HG02884 (cell line): ENCODE data around the gene ALOX5.
A peak's percentile ranks its signal among the peaks of the same experiment; 100 is the strongest.

Experiments used
- ATAC-seq: cut with Tn5 transposase; IDR thresholded peaks from one replicate; pipeline ENCODE4 v1.9.1; 2021; ENCODE audit warnings: mild to moderate bottlenecking, moderate library complexity; ENCODE audit not compliant: unreplicated experiment

ALOX5 gene

DNA sequence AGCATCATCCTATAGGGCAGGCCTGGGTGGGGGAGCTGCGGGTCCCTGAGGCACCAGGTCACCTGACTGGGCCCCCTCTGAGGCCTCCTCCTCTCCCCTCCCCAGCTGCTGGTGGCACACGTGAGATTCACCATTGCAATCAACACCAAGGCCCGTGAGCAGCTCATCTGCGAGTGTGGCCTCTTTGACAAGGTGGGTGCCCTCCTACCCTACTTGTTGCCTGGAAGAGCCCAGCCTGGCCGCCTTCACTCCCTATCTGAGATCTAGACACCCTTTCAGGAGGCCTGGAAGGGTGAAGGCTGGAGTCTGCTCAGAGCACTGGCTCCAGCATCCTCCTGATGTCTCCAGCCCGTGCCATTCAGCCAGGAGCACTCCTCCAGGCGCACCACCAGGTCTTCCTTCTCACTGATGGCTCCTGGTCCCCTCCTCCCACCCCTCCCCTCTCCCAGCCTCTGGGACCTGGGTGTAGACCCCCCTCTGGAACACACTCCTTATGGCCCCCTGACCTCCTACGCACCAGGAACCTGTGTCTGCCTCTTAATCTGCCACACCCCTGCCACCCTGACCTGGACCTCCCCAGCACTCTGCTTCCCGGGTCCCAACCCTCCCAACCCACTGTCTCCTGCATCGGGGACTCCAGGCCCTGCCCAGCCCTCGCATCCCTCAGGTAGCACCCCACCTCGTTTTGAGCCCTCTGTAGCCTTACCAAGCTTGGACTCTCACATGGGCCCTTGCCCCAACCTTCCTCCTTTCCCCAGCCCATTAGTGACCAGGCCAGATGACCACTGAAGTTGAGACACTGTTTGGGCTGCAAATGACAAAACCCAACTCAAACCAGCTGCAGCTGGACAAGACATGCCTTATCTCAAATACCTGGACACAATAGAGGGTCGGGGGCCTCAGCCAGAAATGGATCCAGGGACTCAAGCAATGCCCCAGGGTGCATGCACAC is 67.5 kb downstream of the ALOX5 start:
- ATAC-seq: no peak

DNA sequence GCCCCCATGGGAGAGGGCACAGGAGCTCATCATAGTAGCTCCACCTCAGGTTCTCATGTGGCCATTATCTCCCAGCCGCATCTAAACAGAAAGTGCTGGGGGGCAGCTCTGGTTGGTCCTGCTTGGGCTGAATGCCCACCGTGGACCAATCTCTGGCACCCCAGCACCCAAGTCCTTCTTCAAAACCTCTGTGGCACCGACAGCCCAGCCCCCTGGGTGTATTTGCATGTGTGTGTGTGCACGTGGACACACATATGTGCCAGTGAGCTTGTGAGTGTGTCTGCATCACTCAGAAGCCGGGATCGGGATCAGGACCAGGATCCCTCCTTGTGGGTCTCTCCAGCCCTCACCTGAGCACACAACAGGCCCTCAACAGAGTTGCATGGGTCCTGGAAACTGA is 68.2 kb downstream of the ALOX5 start:
- no peak for ATAC-seq

DNA sequence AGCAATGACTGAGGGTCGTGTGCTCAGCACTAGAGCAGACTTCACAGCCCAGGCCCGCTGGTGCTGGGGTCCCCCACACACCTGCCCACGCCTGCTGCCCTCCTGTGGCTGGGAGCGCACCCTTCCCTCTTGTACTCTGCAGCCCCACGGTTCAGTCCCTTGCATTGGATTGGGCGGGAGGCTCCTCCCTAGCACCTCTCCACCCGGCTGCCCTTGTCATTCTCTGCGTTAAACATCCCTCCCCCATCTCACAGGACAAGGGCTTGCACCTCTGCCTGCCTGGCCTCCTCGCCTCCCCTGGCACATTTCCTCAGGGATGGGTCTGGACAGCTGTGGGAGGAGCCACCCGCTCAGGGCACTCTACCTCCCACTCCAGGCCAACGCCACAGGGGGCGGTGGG is 68.6 kb downstream of the ALOX5 start:
- ATAC-seq: no peak

DNA sequence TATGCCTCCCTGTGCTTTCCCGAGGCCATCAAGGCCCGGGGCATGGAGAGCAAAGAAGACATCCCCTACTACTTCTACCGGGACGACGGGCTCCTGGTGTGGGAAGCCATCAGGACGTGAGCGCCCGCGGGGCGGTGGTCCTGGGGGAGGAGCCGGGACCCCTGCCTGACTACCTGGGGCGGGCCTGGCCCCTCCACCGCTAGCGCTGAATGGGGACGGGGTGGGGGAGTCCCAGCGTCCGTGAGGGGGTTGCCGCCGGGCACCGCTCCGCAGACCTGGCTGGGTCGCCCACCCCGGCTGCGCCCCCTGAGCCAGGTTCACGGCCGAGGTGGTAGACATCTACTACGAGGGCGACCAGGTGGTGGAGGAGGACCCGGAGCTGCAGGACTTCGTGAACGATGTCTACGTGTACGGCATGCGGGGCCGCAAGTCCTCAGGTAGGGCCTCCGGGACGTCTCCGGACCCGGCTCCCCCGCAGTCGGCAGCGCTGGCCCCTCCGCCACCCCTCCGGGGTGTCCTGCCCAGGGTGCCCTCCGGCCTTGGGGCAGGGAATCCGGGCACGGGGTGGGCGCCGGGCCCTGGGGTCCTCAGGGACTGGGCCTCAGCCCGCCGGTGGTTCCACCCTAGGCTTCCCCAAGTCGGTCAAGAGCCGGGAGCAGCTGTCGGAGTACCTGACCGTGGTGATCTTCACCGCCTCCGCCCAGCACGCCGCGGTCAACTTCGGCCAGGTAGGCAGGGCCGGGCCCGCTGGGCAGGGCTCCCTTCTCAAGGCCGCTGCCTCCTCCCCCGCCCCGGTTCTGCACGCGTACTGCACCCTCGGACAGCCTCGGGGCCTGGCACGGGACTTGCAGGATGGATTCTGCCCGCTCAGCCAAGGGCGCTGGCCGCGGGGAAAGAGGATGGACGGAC is 69.3 kb downstream of the ALOX5 start:
- ATAC-seq: no peak

DNA sequence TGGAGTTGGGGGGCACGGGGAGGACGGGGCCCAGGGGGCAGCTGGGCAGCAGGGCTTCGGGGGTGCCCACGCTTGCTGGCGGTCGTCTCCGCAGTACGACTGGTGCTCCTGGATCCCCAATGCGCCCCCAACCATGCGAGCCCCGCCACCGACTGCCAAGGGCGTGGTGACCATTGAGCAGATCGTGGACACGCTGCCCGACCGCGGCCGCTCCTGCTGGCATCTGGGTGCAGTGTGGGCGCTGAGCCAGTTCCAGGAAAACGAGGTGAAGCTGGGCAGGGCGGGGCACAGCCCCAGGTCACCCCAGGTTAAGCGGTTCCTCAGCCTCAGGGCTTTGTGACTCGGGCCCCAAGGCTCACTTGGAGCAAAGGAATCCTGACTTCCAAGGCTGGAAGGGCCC is 70.0 kb downstream of the ALOX5 start:
- ATAC-seq: no peak

DNA sequence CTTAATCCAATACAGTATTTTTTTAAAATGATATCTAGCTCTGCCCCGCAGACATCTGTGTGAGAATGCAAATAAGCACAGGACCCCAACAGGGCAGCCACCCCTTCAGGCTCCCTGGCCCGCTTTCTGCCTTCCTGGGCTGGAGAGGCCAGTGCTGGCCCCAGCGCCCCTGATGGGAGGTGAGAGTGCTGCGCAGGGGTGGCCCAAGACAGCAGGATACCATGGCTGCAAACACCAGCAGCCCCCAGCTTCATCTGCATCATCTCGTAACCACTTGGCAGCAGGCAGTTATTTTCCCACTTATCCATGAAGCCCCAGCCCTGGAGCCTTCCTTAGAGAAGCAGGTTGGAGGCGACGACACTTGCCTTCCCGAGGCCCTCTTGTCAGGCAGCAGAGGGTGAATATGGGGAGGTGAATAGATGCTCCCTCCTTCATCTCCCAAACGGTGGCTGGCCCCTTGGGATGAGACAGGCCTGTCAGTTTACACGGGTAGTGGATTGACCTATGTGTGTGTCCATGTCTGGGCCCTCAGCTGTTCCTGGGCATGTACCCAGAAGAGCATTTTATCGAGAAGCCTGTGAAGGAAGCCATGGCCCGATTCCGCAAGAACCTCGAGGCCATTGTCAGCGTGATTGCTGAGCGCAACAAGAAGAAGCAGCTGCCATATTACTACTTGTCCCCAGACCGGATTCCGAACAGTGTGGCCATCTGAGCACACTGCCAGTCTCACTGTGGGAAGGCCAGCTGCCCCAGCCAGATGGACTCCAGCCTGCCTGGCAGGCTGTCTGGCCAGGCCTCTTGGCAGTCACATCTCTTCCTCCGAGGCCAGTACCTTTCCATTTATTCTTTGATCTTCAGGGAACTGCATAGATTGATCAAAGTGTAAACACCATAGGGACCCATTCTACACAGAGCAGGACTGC is 71.2 kb downstream of the ALOX5 start:
- ATAC-seq: no peak

DNA sequence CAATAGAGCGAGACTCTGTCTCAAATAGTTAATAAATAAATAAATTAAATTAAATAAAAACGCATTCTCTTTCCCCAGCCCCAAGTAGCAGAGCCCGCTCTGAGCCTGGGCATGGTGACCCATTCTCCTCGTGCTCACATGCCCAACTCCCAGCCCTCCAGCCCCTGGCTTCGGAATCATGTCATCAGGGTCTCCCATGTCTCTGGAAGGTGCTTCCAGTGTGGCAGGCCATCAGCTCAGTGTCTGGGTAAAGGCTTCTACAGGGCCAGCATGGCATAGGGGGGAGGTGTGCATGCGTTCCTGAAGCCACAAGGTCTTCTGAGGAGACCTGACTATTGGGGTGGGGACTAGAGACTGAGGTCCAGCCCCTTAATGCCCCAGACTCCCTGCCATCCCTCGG is 72.8 kb downstream of the ALOX5 start:
- no peak for ATAC-seq

DNA sequence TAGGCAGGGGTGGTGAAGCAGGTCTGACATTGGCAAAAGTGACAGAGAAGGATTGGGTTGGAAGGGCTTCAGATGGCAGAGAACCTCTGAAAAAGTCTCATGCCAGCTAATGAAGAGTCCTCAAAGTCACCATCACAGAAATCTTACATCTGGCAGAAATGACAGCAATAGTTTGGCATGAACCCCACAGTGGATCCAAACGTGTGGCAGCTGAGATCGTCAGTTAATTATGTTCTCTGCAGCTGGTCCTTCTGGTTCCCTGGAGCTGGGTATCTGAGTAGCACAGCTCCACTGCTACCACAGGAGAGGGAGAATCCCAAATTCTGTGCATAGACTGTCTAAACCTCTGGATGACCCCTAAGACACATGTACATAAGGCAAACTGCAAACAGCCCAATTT is 73.4 kb downstream of the ALOX5 start:
- no peak for ATAC-seq

DNA sequence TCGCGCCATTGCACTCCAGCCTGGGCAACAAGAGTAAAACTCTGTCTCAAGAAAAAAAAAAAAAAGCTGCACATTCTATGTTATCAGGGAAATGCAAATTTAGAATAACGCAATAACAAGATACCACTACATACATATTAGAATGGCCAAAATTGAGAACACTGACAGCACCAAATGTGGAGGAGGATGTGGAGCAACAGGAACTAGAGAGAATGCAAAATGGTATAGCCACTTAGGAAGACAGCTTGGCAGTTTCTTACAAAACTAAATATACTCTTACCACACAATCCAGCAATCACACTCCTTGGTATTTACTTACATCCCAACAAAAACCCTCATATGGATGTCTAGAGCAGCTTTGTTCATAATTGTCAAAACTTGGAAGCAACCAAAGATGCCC is 76.8 kb downstream of the ALOX5 start:
- ATAC-seq: no peak

DNA sequence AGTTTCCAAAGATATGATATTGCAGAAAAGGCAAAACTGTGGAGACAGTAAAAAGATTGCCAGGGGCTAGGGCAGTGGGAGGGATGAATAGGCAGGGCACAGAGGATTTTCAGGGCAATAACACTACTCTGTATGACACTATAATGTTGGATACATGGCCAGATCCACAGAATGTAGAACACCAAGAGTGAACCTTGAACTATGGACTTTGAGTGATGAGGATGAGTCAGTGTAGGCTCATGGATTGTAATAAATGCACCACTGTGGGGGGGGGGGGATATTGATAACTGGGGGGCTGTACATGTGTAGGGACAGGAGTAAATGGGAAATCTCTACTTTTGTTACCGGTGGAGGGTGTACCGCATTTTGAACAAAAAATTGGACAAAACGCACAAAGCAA is 77.4 kb downstream of the ALOX5 start:
- ATAC-seq: no peak

DNA sequence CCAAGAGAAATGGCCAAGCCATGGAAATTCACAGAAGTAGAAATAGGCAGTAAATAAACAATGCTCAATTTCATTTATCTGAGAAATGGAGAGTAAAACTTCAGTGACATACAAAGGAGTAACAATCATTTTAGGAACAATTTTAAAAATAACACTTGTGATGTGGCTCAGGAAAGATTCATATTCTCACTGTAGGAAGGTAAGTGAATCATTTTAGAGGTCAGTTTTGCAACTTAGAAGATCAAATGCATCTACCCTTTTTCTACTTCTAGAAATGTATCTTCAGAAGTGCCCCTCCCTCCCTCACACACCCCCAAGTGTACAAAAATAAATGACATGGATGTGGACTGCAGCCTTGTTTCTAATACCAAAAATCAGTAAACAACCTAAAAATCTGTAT is 78.3 kb downstream of the ALOX5 start:
- no peak for ATAC-seq

DNA sequence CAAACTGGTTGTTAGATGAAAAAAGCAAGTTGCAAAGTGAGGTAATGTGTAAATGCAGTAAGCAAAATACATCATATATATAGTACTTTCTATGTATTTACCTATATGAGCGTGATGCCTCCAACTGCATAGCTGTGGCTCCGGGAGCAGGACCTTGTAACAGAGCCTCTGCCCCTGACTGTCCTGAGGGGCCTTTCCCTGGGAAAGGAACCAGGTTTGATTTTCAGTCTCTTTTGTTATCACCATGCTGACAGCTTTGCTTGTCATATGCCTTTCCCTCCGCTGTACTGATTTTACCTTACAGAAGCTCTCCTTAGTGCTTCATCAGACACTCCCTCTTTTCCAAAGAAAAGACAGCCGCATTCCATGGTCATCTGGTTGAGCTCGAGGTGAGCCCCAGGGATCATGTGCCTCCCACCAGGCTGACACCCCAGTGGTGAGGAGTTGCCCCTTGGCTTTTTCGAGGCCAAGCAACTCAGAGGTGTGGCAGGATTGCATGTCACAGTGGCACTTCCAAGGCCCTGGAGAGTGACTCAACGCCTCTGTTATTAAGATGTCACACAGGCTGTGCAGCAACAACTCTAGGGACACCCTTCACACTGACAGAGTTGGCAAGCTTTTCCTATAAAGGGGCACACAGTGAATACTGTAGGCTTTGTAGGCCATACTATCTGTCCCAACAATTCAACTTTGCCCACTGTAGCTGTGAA is 78.9 kb downstream of the ALOX5 start:
- ATAC-seq: no peak

DNA sequence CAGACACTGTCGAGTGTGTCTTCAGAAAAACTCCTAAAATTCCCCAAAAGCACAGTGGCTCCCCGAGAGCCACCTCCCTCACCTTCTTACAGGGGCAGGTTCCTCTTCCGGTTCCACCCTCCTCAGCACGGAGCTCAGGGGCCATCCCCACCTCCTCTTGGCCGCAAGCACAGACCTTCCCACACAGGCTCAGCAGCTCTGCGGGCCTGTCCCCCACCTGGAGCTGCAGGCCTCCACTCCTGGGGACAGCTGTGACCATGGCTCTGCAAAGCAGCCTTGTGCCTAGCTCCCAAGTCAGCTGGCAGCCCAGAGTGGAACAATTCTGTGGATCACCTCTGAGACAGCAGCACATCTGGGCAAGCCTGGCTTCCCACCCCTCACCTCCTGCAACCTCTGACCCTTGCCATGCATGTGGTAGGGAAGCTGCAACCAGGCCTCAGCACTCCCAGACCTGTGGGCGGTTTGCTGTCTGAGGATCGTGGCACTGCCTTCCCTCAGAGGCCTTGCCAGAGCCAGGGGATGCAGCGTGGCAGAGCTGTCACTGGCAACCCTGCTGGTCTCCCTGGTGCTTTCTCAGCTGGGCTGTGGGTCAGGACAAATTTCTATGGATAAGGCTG is 79.7 kb downstream of the ALOX5 start:
- no peak for ATAC-seq

DNA sequence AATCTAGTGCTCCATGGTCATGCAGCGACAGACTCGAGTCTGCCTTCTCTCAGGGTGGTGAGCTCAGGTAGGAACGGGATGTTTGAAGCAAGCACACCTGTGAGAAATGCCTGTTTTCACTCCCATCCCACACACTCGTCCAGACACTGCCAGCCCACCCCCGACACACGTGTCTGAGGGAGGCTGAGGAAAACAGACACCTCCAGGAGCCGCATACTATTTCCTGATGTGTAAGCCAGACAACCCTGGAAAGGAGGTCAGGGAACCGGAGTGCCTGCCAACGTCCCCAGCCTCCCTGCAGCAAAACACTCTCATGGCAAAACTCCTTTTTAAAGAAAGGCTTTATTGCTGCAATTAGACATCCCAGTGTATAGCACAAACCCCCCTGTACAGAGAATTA is 80.2 kb downstream of the ALOX5 start:
- ATAC-seq: no peak

DNA sequence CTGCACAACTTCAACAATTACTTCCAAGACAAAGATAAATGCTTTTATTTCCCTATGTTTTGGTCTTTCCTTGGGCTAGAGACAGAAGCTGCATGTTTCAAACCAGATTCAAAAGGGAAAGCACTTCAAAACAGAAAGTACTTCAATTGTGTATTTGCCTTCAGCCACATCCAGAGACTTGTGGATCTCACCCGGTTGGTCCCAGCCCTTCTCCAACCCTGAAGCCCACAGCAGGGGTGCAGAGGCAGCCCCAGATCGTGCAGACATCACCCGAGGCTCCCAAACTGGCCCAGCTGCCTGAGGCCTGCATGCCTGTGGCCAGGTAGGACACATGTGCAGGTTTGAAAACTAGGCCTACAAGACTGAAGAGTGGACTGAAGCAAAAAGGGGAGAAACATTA is 80.8 kb downstream of the ALOX5 start:
- no peak for ATAC-seq

DNA sequence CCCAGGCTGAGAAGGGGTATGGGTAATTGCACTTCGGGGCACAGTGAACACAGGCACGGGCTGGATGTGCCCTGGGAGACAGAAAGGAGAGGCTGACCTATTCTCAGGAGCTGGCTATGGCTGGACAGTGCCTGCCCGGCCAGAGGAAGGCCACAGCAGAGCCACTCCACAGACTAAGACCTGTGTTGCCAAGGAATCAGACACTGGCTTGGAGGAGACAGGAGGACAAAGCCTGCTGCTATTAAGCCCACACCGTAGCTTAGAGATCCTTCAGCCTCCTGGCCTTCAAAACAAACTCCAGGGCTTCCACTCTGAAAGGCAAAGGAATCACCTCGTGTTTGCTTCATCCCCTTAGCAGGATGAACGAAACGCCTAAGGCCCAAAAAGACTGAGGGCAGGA is 82.2 kb downstream of the ALOX5 start:
- no peak for ATAC-seq

DNA sequence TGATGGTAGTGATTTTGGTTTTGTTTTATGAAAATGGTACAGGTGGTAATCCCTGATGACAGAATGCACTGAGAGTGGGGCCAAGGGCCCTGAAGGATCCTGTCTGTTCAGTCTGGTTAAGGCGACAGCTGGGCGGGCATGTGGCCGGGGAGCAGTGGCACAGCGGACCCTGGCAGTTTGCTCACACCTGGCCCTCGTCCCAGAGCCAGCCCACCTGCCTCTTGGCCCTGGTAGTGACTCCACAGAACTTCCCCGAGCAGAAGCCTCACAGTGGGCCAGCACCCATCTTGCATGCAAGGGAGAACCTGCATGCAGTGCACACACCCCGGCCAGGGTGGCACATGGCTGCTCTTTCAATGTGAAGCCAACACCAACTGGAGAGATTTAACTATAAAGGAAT is 82.8 kb downstream of the ALOX5 start:
- ATAC-seq: no peak

DNA sequence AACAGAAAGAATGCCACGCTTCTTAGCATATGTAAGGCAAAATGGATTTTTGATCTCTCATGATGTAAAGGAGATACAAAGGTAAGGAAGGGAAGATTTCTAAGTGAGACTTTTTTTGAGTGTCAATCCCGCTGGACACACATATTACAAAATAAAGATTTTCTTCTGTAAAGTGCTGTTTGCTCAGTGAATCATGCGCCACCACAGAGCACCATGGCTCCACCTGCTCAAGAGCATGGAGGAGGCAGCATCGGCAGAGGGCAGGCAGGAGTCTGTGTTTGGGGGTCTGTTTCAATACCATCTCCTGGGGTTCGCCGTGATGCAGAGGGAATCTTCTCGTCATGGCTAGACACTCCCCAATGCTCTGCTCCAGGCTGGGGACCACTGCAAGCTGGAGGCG is 83.5 kb downstream of the ALOX5 start:
- no peak for ATAC-seq

DNA sequence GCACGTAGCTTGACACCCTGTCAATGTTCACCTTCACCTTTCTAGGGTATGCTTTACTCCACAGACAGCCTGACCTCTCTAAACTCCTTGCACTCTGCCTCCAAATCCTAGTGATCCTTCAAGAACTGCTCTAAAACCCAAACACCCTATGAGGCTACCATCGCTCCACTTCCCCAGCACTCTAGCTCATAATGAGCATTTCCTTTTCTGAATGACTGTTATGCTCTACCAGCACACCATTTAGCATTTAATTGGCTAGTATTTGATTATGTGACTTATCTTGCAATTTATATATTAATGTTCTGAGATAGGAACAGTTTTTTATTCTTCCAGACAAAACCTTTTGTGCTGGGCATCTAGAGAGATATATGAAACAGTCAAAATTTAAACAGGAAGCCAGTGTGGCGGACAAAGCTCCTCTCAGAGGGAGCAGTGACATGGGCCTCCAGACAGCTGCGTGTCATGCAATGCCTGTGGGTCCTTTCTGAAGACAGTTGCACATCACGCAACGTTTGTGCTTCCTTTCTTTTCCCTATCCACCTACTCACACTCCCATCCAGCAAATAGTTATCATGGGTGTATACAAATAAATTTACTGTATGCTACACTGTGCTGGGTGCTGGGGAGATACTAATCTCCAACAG is 86.3 kb downstream of the ALOX5 start:
- peak; percentile 47 for ATAC-seq
